Measurements from ENCODE around the gene KNTC1.
"Not testable (repeated sequence)": the region's sequence is repeated elsewhere in the genome, so short reads cannot be mapped to it uniquely, and the experiment has no call there.

KNTC1 gene, protein sequence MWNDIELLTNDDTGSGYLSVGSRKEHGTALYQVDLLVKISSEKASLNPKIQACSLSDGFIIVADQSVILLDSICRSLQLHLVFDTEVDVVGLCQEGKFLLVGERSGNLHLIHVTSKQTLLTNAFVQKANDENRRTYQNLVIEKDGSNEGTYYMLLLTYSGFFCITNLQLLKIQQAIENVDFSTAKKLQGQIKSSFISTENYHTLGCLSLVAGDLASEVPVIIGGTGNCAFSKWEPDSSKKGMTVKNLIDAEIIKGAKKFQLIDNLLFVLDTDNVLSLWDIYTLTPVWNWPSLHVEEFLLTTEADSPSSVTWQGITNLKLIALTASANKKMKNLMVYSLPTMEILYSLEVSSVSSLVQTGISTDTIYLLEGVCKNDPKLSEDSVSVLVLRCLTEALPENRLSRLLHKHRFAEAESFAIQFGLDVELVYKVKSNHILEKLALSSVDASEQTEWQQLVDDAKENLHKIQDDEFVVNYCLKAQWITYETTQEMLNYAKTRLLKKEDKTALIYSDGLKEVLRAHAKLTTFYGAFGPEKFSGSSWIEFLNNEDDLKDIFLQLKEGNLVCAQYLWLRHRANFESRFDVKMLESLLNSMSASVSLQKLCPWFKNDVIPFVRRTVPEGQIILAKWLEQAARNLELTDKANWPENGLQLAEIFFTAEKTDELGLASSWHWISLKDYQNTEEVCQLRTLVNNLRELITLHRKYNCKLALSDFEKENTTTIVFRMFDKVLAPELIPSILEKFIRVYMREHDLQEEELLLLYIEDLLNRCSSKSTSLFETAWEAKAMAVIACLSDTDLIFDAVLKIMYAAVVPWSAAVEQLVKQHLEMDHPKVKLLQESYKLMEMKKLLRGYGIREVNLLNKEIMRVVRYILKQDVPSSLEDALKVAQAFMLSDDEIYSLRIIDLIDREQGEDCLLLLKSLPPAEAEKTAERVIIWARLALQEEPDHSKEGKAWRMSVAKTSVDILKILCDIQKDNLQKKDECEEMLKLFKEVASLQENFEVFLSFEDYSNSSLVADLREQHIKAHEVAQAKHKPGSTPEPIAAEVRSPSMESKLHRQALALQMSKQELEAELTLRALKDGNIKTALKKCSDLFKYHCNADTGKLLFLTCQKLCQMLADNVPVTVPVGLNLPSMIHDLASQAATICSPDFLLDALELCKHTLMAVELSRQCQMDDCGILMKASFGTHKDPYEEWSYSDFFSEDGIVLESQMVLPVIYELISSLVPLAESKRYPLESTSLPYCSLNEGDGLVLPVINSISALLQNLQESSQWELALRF (N-terminal part only)

DNA sequence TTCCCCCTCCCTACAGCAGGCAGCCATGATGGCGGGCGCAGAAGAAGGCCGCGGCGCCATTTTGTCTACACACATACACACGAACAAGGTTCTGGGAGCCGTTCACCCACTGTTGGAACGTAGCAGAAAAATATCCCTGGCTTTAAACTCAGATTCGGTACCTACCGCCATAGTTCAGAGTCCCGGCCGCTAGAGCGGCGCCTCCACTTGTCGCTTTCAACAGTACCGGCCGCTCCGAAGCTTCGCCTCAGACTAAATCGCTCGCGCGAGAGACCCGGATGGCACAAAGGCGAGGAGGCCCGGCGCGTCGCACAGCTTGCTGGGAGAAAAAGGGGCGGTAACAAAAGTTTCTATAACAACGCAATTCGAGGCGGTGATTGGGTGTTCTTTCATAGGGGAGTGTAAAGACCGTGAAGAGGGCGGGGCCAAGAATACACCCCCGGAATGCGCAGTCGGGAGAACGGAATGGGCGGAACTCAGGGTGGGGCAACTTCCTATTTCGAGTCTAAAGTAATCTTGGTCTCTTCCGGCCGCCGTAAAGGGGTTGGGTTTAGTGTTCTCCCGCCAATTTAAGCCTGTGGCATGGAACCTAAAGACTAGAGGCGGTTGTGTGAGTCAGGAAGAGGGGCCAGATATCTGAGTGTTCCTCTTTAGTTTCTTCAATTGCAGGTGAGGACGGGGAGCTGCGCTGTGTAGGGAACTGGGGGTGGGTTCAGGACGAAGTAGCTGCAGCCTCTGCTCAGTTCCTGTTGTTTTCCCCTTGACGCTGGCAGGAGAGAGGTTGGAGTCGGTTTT, at the start of gene KNTC1, which contains the start of gene RSRC2:
KNTC1 (plus strand) TSS at position 567 of the 795 bp plus-strand sequence. CDS start 2,815 bp downstream, outside the sequence.
RSRC2 (minus strand) TSS at position 254 of the 795 bp plus-strand sequence; CDS start at position 171, 83 bp downstream.
- DNase-seq: peak; percentile 100

DNA sequence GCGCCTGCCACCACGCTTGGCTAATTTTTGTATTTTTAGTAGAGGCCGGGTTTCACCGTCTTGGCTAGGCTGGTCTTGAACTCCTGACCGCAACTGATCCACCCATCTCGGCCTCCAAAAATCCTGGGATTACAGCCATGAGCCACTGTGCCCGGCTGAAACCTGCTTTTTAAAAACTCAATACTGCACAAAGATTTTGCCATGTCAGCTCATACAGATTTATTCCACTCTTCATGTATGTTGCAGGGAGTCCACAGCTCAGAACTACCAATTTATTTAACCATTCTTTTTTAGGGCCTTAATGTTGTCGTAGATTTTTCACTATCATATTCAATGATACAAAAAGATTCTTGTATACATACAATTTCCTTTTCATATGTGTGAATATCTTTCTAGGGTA, 46.3 kb upstream of the KNTC1 start:
- no peak for DNase-seq

DNA sequence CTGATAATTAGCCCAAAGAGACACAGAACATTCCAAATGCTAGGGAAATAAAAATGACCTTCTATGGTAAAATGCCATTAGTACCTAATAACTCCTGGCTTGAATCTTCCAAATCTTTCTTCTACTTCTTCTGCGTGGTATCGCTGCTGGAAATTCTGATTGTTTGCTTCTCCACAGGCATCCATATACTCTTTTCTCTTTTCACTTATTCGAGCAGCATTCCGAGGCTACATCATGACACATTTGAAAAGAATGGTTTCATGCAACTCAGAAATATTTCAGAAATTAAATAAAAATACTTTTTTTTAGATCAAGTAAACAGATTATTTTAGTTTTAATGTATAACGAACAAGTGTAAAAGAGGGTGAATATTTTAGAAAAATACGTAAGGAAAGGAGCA, 45.2 kb upstream of the KNTC1 start:
- no peak for DNase-seq

DNA sequence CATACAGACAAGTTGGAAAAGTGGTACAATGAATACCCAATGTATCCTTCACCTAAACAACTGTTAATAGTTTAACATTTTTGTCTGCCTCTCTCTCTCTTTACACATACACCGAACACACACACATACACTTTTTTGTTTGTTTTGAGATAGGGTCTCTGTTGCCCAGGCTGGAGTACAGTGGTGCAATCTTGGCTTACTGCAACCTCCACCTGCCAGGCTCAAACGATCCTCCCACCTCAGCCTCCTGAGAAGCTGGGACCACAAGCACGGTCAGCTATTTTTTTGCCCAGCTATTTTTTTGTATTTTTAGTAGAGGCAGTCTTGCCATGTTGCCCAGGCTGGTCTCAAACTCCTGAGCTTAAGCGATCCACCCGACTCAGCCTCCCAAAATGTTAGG, 43.1 kb upstream of the KNTC1 start:
- DNase-seq: no peak

DNA sequence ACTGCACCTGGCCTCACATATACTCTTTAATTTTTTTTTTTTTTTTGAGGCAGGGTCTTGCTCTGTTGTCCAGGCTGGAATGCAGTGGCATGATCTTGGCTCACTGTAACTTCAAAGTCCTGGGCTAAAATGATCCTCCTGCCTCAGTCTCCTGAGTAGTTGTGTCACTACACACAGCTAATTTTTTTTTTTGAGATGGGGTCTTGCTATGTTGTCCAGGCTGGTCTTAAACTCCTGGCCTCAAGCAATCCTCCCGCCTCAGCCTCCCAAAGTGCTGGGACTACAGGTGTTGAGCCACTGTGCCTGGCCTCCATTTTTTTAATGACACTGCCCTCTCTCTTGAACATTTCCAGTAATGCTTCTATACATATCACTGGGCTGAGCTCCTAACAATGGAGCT, 42.7 kb upstream of the KNTC1 start:
- DNase-seq: not testable (repeated sequence)

DNA sequence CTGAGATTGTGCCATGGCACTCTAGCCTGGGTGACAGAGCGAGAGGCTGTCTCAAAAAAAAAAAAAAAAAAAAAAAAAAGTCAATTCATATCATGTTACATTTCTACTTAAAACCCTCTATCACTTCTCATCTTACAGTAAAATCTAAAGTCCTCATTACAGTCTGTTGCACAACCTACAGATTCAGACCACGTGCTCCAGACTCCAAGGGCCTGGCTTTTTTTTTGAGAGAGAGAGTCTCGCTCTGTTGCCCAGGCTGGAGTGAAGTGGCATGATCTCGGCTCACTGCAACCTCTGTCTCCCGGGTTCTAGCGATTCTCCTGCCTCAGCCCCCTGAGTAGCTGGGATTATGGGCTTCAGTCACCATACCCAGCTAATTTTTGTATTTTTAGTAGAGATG, 40.7 kb upstream of the KNTC1 start:
- not testable (repeated sequence) for DNase-seq

DNA sequence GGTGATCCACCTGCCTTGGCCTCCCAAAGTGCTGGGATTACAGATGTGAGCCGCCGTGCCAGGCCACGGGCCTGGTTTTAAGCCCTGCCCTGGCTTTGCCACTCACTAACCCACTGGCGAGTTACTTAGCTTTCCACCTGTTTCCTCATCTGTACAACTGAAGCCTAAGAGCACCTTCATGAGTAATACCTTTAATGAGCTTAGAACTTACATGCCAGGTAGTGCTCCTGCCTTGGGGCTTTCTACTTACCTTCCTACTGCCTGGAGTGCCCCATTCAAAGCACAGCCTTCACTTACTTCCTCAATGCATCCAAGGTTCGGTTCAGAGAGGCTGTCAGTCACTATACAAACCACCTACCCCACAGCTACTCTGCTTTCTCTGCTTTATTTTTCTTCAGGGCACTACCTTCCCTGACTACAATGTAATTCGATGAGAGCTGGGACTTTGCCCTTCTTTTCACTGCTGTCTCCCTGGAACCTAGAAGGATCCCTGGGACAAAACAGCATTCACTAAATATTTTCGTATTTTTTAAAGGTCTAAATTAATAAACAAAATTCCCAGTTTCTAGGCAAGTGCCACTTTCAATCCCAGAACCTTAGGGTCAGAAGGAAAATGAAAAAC, 40.1 kb upstream of the KNTC1 start:
- no peak for DNase-seq

DNA sequence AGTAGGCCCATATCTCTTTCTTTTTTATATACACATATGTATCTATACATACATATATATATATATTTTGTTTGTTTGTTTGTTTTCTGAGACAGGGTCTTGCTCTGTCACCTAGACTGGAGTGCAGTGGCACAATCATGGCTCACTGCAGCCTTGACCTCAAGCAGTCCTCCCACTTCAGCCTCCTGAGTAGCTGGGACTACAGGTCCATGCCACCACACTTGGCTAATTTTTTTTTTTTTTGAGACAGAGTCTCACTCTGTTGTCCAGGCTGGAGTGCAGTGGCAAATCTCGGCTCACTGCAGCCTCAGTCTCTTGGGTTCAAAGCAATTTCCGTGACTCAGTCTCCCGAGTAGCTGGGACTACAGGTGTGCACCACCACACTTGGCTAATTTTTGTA, 39.2 kb upstream of the KNTC1 start:
- not testable (repeated sequence) for DNase-seq

DNA sequence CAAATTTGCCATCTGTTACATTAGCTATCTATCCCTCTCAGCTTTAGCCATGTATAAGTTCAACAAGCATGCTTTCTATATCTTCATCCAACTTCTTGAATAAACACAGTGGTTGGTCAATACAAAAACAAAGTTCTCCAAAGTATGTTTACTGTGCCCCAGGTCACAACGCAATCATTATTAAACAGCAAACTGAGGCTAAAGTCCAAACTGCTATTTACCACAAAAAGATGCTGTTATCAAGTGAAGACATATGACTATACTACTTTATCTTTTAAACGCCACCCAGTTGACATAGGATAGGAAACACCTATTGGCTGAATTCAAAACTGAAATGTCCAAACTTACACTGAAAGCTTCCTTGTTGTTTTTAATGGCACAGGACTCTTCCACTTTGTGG, 38.0 kb upstream of the KNTC1 start:
- DNase-seq: peak; percentile 75

DNA sequence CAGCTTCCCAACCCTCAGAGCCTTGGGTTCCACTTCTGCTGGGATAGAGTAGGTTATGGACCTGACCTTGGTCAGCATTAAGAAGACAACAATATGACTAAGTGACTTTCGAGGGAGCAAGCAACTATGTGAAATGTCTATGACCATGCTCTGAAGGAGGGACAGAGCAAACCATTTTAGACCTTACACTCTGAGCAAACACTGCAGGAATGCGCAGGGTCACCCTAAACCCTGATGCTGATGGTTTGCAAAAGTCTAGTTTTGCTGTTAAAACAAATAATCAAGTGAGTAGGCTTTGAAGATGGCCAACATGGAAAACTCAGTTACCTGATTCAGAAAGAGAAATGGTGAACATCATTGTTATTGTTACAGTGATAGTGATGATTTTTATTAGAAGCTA, 35.1 kb upstream of the KNTC1 start:
- no peak for DNase-seq

DNA sequence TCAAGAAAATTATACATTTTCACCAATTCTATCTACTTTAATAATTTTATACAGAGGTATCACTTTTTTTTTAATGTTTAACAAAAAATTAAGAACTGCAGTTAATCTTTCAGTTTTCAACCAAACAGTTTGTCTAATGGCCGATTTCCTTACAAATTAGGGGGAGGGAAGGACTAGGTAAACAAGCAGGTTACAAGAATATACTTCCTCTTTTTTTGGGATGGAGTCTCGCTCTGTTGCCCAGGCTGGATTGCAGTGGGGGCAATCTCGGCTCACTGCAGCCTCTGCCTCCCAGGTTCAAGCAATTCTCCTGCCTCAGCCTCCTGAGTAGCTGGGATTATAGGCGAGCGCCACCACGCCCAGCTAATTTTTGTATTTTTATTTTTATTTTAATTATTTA, 33.8 kb upstream of the KNTC1 start:
- not testable (repeated sequence) for DNase-seq

DNA sequence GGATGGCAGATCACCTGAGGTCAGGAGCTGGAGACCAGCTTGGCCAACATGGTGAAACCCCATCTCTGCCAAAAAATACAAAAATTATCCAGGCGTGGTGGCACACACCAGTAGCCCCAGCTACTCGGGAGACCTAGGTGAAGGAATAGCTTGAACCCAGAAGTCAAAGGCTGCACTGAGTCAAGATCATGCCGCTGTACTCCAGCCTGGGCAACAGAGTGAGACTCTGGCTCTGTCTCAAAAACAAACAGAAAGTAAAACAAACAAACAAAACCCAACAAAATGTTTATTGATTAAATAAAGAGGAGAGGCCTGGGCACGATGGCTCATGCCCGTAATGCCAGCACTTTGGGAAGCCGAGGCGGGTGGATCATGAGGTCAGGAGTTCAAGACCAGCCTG, 31.8 kb upstream of the KNTC1 start:
- no peak for DNase-seq

DNA sequence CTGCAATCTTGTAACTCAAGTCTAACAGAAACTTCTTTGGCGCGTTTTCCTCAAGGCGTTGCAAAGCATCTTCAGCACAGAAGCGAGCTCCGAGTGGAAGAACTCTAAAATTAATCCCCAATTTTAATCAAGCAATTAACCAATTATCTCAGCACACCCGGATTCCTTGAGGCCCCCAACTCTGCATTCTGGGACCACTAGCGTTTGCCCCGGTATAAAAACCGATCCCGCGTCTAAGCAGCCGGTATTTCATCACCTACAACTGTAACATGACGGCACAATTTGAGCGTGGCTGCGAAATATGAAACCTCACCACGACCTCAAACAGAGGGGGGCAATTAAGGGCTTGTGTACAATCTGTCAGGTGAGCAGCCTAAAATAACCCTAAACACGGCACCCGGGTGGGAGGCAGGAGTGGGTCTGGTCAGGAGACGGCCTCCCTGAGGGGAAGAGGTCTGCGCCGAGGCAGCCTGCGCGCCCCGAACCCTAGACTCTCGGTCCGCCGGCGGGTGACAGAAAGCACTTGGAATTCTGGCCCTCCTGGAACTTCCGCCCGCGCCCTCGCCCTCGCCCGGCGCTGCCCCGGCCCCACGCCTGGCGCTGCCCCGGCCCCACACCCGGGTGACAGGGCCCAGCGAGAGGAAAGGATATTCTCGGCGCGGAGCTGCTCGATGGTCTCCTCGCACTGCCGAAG, 26.9 kb upstream of the KNTC1 start:
- DNase-seq: peak; percentile 79

DNA sequence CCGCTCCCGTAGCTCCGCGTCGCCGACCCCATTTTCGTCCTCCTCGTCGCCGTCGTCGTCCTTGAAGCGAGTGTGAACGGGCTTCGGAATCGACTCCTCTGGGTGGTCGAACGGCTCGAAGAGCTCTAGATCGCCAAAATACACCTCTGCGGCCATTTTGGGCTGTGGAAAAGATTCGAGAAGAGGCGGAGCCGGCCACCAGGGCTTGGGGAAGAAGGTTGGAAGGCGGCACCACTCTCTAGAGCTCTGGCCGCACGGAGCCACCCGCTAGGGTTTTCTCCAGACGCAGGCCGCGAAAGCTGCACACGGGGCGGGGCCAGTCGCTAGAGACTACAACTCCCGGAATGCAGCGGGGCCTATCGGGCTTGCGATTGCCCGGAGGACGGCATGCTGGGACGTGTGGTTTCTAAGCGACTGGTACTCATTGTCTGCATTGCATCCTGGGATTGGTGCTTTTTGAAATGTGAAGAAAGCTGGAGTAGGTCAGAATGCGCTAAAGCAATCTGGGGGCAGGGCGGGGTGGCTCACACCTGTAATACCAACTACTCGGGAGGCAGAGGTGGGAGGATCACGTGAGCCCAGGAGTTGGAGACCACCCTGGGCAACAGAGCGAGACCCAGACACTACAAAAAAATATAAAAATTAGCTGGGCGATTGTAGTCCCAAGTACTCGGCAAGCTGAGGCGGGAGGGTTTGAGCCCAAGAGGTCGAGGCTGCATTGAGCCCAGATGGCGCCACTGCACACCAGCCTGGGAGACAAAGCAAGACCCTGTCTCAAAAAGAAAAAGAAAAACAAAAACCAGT, 26.2 kb upstream of the KNTC1 start, which contains the start of gene ZCCHC8:
ZCCHC8 (minus strand) TSS at position 248 of the 804 bp plus-strand sequence; CDS start at position 156, 92 bp downstream.
- DNase-seq: peak; percentile 100

DNA sequence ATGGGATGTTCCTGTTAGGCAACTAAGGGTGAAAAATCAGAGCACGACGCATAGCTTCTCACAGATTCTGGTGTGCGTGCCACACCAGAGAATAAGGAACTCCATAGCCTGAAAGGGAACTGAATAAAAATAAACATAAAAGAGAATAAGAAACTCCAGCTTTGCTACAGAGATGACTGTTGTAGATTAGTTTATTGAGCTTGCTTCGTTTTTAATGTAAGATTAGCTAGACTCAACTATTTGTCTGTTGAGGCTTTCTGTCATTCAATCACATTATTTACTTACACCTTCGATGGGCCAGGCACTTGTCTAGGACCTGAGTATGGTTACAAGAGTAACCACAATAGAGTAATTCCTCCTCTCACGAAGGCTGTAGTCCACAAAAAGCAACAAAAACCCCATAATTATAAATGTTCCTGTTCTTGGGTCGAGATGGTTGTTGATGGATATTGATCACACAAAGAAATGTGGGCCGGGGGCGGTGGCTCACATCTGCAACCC, 25.5 kb upstream of the KNTC1 start:
- DNase-seq: peak; percentile 25

DNA sequence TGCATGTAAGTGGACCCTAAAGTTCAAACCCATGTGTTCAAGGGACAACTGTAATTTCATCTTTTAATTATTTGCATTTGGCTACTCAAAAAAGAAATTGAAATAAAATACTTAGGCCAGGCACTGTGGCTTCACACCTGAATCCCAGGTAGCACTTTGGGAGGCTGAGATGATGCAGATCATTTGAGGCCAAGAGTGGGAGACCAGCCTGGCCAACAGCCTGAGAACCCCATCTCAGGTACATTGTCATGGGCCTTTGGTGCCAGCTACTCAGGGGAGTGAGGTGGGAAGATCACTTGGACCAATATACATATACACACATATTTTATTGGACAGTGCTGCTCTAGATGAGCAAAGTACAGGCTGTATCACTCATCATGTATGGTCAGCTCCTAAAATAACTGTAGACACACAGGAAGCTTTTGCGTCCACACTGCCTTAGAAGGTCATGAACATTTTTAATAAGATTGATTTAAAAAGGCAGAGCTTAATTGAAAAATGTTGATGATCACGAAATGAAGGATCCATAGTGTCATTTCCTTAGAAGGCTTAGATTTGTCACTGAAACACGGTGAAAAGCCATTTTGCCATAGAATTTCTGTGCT, 23.8 kb upstream of the KNTC1 start:
- no peak for DNase-seq

DNA sequence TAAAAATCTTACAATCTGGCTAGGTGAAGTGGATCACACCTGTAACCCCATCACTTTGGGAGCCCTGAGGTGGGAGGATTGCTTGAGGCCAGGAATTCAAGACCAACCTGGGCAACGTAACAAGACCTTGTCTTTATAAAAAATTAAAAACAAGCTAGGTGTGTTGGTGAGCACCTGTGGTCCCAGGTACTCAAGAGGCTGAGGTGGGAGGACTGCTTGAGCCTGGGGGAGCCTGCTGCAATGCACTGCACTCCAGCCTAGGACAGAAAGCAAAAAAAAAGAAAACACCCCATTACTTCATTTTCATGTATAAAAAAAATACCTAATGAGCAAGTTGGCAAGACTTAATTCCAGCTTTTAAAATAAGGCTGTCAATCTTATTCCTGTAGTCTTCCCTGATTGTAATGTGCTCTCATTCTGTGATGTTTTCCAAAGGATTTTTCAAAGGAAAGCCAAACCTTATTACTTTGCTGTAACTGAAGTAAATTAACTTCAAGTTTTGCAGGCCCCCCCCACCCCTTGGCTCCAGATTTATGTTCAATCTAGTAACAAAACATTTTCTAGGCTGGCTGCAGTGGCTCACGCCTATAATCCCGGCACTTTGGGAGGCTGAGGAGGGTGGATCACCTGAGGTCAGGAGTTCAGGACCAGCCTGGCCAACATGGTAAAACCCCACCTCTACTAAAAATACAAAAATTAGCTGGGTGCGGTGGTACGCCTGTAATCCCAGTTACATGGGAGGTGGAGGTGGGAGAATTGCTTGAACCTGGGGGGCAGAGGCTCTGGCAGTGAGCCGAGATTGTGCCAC, 23.1 kb upstream of the KNTC1 start:
- DNase-seq: no peak

DNA sequence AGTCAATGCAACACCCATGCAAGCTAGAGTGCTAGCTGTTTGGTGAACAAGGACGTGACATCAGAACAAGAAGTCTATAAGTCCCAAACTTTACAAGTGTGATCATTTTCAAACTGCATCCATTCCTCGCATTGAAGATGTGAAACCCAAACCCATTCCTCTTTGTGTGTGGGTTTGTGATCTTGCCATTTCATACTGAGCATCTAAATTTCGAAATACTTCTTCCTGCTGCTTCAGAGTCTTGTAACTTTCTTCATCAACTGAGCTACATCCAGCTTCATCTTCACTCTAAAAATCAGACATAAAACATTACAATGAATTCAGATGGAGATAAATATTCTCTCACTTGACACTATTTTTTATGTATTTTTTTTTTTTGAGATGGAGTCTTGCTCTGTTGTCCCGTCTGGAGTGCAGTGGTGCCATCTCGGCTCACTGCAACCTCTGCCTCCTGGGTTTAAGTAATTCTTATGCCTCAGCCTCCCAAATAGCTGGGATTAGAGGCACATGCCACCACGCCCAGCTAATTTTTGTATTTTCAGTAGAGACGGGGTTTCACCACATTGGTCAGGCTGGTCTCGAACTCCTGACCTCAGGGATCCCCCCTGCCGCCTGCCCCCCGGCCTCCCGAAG, 21.5 kb upstream of the KNTC1 start:
- DNase-seq: peak; percentile 36
